Activated gamma-delta T cell (primary cell): ENCODE data around the gene PIBF1.
"Not testable (repeated sequence)": the region's sequence is repeated elsewhere in the genome, so short reads cannot be mapped to it uniquely, and the experiment has no call there.

Experiments
- DNase-seq: peaks from one replicate; lab custom pipeline; 2025; lab: John Stamatoyannopoulos, UW

Gene PIBF1

GRCh38 chr13:72820156-72820897 is 38.4 kb downstream of the PIBF1 start:
- no peak for DNase-seq

DNA sequence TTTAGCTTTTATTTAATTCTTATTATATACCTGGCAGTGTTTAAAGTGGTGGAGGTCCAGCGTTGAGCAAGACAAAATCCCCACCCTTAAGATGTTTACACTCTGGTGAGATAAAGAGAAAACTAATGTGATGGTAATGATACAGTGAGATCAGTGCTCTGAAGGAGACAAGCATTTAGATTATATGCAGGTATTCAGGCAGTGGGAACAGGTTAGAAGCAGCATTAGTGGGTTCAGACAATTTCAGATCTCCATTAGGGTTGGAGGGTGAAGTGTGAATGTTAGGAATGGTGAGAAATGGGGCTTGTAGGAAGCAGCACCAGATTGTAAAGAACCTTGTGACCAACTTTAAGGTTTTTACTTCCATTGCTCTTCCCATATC is 39.0 kb downstream of the PIBF1 start:
- DNase-seq = no peak

DNA sequence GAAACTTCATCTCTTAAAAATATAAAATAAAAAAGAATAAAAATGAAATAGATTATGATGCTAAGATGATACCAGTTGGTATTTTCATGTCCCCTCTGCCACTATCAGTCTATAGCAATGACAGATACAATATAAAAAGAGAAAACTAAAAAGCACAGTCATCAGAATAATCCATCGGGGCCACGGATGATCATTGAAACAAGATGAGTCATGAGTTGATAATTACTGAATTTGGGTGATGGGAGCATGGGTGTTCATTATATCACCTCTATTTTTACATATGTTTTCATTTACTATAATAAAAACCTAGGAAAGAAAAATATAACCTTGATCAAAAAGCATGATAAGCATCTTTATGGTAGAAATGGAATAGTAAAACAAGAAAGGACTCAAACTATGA is 41.1 kb downstream of the PIBF1 start:
- no peak for DNase-seq

GRCh38 chr13:72823724-72824123 is 41.8 kb downstream of the PIBF1 start:
- DNase-seq = no peak

DNA sequence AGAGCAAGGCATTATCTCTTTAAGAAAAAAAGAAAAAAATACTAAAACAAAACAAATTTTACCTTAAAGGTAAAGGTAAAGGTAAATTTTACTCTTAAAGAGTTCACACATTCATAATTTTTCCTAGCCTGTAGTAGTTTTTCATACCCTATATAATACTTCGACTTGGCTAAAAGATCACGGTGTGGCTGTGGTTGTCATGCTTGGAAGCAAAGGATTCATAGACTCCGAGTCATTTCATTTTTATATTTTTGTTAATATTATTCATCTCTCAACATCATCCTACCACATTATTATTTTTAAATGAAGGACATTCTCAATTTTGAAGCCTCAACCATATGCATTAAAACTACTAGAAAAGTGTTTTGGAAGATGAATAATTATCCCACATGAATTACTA is 52.7 kb downstream of the PIBF1 start:
- DNase-seq = no peak

GRCh38 chr13:72839831-72840426 is 58.0 kb downstream of the PIBF1 start:
- DNase-seq = no peak

- no peak for DNase-seq
Measured at GRCh38 chr13:72842991-72843390, 61.1 kb downstream of the PIBF1 start.

GRCh38 chr13:72845148-72845547 is 63.2 kb downstream of the PIBF1 start:
- DNase-seq = not testable (repeated sequence)

DNA sequence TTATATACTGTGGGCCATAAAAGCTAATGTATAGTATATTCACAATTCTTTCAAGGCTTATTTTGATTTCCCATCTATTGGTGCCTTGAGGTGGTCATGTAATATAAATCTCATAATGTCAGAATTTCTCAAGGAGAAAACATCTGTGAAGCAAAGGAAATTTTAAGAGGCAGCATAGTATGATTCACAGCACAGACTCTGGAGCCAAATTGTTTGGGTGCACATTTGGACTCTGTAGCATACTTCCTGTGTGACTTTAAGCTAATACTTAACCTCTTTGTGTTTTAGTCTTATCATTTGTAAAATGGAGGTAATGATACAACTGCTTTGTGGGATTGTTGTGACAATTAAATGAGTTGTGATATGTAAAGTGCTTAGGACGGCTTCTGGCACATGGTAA is 67.6 kb downstream of the PIBF1 start:
- no peak for DNase-seq

DNA sequence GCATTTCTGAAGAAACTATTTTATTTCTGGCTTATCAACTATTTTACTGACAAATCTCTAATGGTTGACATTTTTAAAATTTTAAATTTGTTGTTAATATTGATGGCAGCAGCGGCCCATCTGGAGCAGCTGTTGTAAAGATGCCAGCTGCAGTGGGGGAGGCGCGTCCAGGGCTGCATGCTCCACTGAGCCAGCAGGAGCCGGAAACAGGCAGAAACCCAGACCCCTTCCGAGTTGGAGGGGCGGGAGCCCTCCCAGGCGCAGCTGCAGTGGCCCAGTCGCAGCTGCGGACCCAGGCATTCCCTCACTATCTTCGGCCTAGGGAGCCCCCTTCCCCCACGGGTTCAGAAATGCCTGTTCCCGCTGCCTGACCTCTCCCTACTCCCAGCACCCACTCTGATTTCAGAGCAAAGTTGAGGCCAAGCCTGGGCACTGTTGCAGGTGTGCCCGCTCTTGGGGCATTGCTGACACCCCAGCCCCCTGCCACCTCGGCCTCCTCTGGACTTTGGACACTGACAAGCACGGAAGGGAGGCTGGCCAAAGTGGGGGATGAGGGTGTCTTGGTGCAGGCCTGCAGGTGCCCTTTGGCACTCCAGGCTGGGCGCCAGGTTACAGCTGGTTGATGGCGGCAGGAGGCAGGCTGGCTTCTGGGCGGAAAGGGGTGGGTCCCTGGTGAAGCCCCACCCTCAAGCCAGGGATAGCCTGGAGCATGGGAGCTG is 69.2 kb downstream of the PIBF1 start:
- DNase-seq = no peak

- DNase-seq = no peak
Measured at GRCh38 chr13:72851678-72852014, 69.7 kb downstream of the PIBF1 start.

GRCh38 chr13:72852207-72852606 is 70.3 kb downstream of the PIBF1 start:
- DNase-seq = no peak

DNA sequence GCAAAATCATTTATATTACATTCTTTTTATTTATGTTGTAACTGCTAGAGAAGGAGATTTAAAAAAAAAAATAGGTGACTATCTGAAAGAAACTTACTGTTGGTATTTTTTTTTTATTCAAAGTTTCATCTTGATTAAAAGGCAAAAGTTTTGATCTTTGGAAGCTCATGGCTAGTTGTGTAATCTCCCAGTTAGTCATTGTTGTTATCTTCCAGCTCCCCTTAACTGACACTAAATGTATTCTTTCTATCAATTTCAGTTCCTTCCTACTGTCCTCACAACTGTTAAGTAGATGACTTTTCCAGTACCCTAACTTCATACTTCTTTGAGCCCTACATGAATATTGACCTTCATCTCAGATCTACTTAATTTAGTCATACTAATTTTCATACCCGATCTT is 71.1 kb downstream of the PIBF1 start:
- no peak for DNase-seq

GRCh38 chr13:72864142-72865011 is 82.4 kb downstream of the PIBF1 start:
- no peak for DNase-seq

- no peak for DNase-seq
Measured at GRCh38 chr13:72868229-72868628, 86.3 kb downstream of the PIBF1 start.

GRCh38 chr13:72875233-72875632 is 93.3 kb downstream of the PIBF1 start:
- DNase-seq = no peak

DNA sequence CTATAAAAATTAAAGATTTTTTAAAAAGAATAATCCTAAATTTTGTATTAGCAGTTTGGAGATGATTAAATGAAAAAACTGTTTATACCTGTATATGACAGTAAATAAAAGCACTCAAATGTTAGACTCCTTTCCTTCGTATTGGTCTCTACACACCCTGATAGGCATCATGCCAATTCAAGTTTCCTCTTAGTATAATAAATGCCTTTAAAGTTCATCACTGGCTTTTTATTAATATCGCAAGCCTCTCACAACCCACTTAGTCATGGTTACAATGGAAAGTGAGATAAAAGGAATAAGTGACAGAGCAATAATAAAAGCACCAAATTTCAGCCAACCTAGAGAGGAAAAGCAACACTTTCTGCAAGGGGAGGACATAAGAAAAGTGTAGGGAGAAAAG is 102.2 kb downstream of the PIBF1 start:
- DNase-seq = no peak

DNA sequence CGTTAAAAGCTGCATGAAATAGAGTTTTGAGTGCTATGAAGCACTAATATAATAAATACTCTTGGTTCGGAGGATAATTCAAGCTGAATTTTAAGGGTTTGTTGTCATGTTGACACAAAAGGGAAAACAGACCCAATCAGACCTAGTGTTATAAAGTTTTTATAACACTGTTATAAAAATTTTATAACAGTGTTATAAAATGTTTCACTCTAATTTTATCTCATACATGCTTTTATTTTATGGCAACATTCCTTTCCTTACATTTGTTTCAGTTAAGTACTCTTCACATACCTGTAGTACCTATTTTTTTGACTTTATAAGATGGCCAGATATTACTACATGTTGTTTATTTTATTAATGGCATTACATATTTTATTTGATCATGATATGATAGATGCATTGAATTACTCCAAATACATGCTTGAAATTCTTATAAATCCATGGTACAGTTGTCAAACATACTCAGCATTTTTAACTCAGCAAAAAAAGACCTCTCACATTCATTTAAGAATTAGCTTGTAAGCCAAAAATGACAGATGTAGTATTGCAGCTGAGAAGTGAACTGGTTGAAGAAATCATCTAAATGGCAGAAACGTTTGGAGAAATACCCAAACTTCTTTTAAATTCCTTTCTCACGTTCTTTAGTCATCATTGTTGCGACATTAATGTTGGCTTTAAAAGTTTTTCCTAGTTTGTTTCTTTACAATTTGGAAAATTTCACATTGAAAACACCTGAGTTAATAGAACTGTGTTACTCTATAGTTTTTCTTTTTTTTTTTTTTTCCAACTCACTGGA is 104.5 kb downstream of the PIBF1 start:
- no peak for DNase-seq

DNA sequence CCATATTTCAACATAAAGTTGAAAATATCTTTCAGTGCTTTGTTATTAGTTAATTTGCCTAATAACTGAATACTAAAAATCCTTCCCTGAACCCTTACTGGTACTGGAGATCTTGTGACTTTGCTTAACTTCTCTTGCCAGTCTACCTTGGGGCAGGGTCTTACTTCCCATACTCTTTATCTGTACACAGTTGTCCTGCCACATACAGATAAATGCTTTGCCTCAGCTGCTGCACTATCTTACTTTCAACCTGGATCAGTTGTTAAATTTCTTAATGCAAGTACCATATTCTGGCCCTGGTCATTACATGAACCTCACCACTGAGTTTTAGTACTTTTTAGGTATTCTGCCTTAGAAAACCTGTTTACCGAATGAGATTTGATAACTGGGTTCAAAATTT is 107.6 kb downstream of the PIBF1 start:
- DNase-seq = no peak

GRCh38 chr13:72890546-72890945 is 108.6 kb downstream of the PIBF1 start:
- DNase-seq = no peak

- DNase-seq = no peak
Measured at GRCh38 chr13:72891423-72891822, 109.5 kb downstream of the PIBF1 start.

GRCh38 chr13:72896869-72897268 is 114.9 kb downstream of the PIBF1 start:
- no peak for DNase-seq
